Endodermal cell (in vitro differentiated cells): ENCODE data around the gene POP5. TPM values are rescaled to one million over a fixed set of nuclear protein-coding genes. Genes with fewer than 3 reads are reported as not detected.

ENCODE experiments used
- DNase-seq: peaks from one replicate; pipeline ENCODE4 v3.0.0-alpha.2; 2017
- H3K27ac ChIP-seq: 2 replicates; pipeline ENCODE4 v1.5.1; 2013; ENCODE audit warnings: mild to moderate bottlenecking, low read depth, low read length, moderate library complexity
- H3K27me3 ChIP-seq: 2 replicates; pipeline ENCODE4 v1.6.1; 2013; ENCODE audit warnings: mild to moderate bottlenecking, low read length, moderate library complexity; ENCODE audit not compliant: insufficient read depth, control insufficient read depth, poor library complexity, severe bottlenecking
- H3K36me3 ChIP-seq: 2 replicates; pipeline ENCODE4 v1.7.0; 2013; ENCODE audit warnings: mild to moderate bottlenecking, low read length, moderate library complexity; ENCODE audit not compliant: control insufficient read depth, insufficient read depth
- H3K4me1 ChIP-seq: one replicate; pipeline ENCODE4 v1.7.0; 2013; ENCODE audit warnings: low read length; ENCODE audit not compliant: control insufficient read depth, insufficient read depth
- H3K4me3 ChIP-seq: 2 replicates; pipeline ENCODE4 v1.5.1; 2013; ENCODE audit warnings: mild to moderate bottlenecking, low read length, moderate library complexity
- H3K9ac ChIP-seq: 2 replicates; pipeline ENCODE4 v1.6.1; 2013; ENCODE audit warnings: mild to moderate bottlenecking, low read length, moderate library complexity; ENCODE audit not compliant: poor library complexity, severe bottlenecking; ENCODE audit errors: extremely low read depth
- H3K9me3 ChIP-seq: 2 replicates; pipeline ENCODE4 v1.6.1; 2013; ENCODE audit warnings: mild to moderate bottlenecking, low read length, moderate library complexity; ENCODE audit not compliant: control insufficient read depth
- H3K27ac Mint-ChIP-seq: 2 replicates; pipeline ENCODE4 v1.8.0; 2020; ENCODE audit warnings: mixed read lengths
- H3K27me3 Mint-ChIP-seq: 2 replicates; pipeline ENCODE4 v1.8.0; 2021; ENCODE audit warnings: mild to moderate bottlenecking, mixed read lengths; ENCODE audit not compliant: insufficient read depth
- H3K36me3 Mint-ChIP-seq: 2 replicates; pipeline ENCODE4 v1.8.0; 2020; ENCODE audit warnings: low read depth, mixed read lengths
- H3K4me1 Mint-ChIP-seq: 2 replicates; pipeline ENCODE4 v1.8.0; 2020; ENCODE audit warnings: mixed read lengths
- H3K4me3 Mint-ChIP-seq: 2 replicates; pipeline ENCODE4 v1.8.0; 2020; ENCODE audit warnings: mild to moderate bottlenecking, moderate library complexity, mixed read lengths
- H3K9me3 Mint-ChIP-seq: 2 replicates; pipeline ENCODE4 v1.8.0; 2020; ENCODE audit warnings: mild to moderate bottlenecking, mixed read lengths
- CTCF ChIP-seq: fragments of 200-600 bp; sonication (generic); conservative IDR thresholded peaks from 2 replicates; pipeline ENCODE4 v1.5.0; 2021; ENCODE audit warnings: antibody characterized with exemption, mild to moderate bottlenecking
- WGBS, 2 experiments: methylation state at CpG; one replicate each; pipeline versions ENCODE4 v1.1.5 to v1.1.7; 2013; ENCODE audit warnings: missing lambda C conversion rate in 2 of 2, mixed read lengths in 1 of 2; ENCODE audit not compliant: insufficient coverage in 1 of 2, insufficient read length in 1 of 2; 5-methylcytosine and 5-hydroxymethylcytosine counted together
- total RNA-seq, 2 donors: library from RNA; stranded (reverse); fragmentation: NEBNext Ultra II Directional in 1 of 2; extraction: Animal tissue kit (Norgen Biotek cat#: 25700) in 1 of 2; gene quantifications; 2 replicates in 1 of 2; 3 replicates in 1 of 2; pipeline ENCODE4 v1.2.1, GENCODE V29; 2021

The POP5 gene
- total RNA-seq, 2 donors from 2014 or later, result 52.5 to 53.0 TPM

GRCh38 chr12:120592121-120593049 is 11.2 kb upstream of the POP5 start:
- no peak overlapping the region for H3K4me3 ChIP-seq
- H3K36me3 Mint-ChIP-seq, result no peaks in the 10 kb centered on the region
- TF ChIP-seq CTCF, result no peak
- no peaks in the 10 kb centered on the region for H3K27me3 ChIP-seq
- H3K27me3 Mint-ChIP-seq, result peaks cover 2% of the 10 kb centered on the region
- H3K9me3 ChIP-seq, result no peaks in the 10 kb centered on the region
- H3K9ac ChIP-seq, result no peak overlapping the region
- H3K27ac Mint-ChIP-seq, result no peak overlapping the region
- 90 to 92% methylated on average over 4 to 8 of the region's 8 CpGs for WGBS, 2 experiments
- no peaks in the 10 kb centered on the region for H3K36me3 ChIP-seq
- H3K4me1 Mint-ChIP-seq, result peaks cover 2% of the 10 kb centered on the region
- H3K9me3 Mint-ChIP-seq, result no peaks in the 10 kb centered on the region
- DNase-seq, result no peak
- H3K27ac ChIP-seq, result no peak overlapping the region
- H3K4me1 ChIP-seq, result no peaks in the 10 kb centered on the region
- H3K4me3 Mint-ChIP-seq, result no peak overlapping the region

GRCh38 chr12:120590741-120591407 is 9.7 kb upstream of the POP5 start:
- no peak for TF ChIP-seq CTCF
- WGBS, 2 experiments, result 87 to 98% methylated on average over 5 to 6 of the region's 6 CpGs
- Mint-ChIP-seq H3K27ac (peak overlapping the region; percentile 35), H3K4me3 (no peak overlapping the region), H3K27me3 (peaks cover 4% of the 10 kb centered on the region), H3K9me3 (no peaks in the 10 kb centered on the region), H3K4me1 (peaks cover 2% of the 10 kb centered on the region), H3K36me3 (no peaks in the 10 kb centered on the region)
- no peak overlapping the region for H3K27ac ChIP-seq
- DNase-seq, result peak; percentile 58
- H3K9me3 ChIP-seq, result no peaks in the 10 kb centered on the region
- peaks cover 4% of the 10 kb centered on the region for H3K27me3 ChIP-seq
- H3K4me3 ChIP-seq, result no peak overlapping the region
- no peak overlapping the region for H3K9ac ChIP-seq
- no peaks in the 10 kb centered on the region for H3K36me3 ChIP-seq
- no peaks in the 10 kb centered on the region for H3K4me1 ChIP-seq

- peaks cover 9% of the 10 kb centered on the region for H3K27me3 ChIP-seq
- H3K4me3 ChIP-seq, result no peak overlapping the region
- no peaks in the 10 kb centered on the region for H3K9me3 ChIP-seq
- H3K4me1 Mint-ChIP-seq, result peaks cover 2% of the 10 kb centered on the region
- 91 to 97% methylated on average over 11 to 17 of the region's 17 CpGs for WGBS, 2 experiments
- no peak for DNase-seq
- H3K9me3 Mint-ChIP-seq, result no peaks in the 10 kb centered on the region
- H3K27ac ChIP-seq, result no peak overlapping the region
- no peaks in the 10 kb centered on the region for H3K36me3 ChIP-seq
- H3K36me3 Mint-ChIP-seq, result no peaks in the 10 kb centered on the region
- H3K4me1 ChIP-seq, result no peaks in the 10 kb centered on the region
- TF ChIP-seq CTCF, result no peak
- H3K9ac ChIP-seq, result no peak overlapping the region
- H3K27ac Mint-ChIP-seq, result no peak overlapping the region
- no peak overlapping the region for H3K4me3 Mint-ChIP-seq
- H3K27me3 Mint-ChIP-seq, result peaks cover 9% of the 10 kb centered on the region
Observed at GRCh38 chr12:120588948-120589930, 8.0 kb upstream of the POP5 start.
